Measurements from ENCODE around the gene ARL14EP.

DNA sequence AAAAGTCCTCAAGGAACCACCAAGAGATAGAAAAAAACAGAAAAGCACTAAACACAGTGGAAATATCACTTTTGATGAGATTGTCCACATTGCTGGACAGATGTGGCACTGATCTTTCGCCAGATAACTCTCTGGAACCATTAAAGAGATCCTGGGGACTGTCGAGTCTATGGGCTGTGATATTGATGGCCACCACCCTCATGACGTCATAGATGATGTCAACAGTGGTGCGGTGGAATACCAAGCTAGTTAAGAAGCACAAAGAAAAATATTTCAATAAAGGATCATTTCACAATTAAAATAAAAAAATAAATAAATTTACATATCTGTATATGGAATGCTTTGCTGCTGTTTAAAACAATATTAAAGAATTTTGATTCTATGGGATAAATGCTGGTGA, 45.5 kb downstream of the ARL14EP start:
- TF ChIP-seq POLR2A (IDR thresholded peaks at IDR 0.05) = no peak
- TF ChIP-seq, protein P1, sequence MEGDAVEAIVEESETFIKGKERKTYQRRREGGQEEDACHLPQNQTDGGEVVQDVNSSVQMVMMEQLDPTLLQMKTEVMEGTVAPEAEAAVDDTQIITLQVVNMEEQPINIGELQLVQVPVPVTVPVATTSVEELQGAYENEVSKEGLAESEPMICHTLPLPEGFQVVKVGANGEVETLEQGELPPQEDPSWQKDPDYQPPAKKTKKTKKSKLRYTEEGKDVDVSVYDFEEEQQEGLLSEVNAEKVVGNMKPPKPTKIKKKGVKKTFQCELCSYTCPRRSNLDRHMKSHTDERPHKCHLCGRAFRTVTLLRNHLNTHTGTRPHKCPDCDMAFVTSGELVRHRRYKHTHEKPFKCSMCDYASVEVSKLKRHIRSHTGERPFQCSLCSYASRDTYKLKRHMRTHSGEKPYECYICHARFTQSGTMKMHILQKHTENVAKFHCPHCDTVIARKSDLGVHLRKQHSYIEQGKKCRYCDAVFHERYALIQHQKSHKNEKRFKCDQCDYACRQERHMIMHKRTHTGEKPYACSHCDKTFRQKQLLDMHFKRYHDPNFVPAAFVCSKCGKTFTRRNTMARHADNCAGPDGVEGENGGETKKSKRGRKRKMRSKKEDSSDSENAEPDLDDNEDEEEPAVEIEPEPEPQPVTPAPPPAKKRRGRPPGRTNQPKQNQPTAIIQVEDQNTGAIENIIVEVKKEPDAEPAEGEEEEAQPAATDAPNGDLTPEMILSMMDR (IDR thresholded peaks at IDR 0.05) = no peak

Data from breast epithelium (tissue), 3 donors.